ENCODE data around the gene TBK1.

- no peak for TF ChIP-seq POLR2A (IDR thresholded peaks at IDR 0.05)
- TF ChIP-seq, protein P1, sequence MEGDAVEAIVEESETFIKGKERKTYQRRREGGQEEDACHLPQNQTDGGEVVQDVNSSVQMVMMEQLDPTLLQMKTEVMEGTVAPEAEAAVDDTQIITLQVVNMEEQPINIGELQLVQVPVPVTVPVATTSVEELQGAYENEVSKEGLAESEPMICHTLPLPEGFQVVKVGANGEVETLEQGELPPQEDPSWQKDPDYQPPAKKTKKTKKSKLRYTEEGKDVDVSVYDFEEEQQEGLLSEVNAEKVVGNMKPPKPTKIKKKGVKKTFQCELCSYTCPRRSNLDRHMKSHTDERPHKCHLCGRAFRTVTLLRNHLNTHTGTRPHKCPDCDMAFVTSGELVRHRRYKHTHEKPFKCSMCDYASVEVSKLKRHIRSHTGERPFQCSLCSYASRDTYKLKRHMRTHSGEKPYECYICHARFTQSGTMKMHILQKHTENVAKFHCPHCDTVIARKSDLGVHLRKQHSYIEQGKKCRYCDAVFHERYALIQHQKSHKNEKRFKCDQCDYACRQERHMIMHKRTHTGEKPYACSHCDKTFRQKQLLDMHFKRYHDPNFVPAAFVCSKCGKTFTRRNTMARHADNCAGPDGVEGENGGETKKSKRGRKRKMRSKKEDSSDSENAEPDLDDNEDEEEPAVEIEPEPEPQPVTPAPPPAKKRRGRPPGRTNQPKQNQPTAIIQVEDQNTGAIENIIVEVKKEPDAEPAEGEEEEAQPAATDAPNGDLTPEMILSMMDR (IDR thresholded peaks at IDR 0.05): no peak
- no peak for TF ChIP-seq EP300 (IDR thresholded peaks at IDR 0.05)
- TF ChIP-seq POLR2AphosphoS5 (IDR thresholded peaks at IDR 0.05): no peak
Measured at GRCh38 chr12:64532734-64533351, 80.9 kb downstream of the TBK1 start.

Data from upper lobe of left lung (tissue), 4 donors.